Trophoblast cell (in vitro differentiated cells and primary cell): Measurements from ENCODE around the gene TEX53.

ENCODE experiments used
- DNase-seq, 2 donors: peaks; one replicate each; pipeline ENCODE4 v3.0.0-alpha.2; 2016
- H2AFZ ChIP-seq: 2 replicates; pipeline ENCODE4 v1.6.1; 2013; ENCODE audit warnings: low read length, moderate library complexity, mild to moderate bottlenecking; ENCODE audit not compliant: insufficient read depth, poor library complexity
- H2AK5ac ChIP-seq: 2 replicates; pipeline ENCODE4 v1.6.1; 2013; ENCODE audit warnings: mild to moderate bottlenecking, low read length
- H2BK120ac ChIP-seq: 2 replicates; pipeline ENCODE4 v1.6.1; 2013; ENCODE audit warnings: low read length, mild to moderate bottlenecking, moderate library complexity; ENCODE audit not compliant: insufficient read depth, poor library complexity
- H2BK12ac ChIP-seq: 2 replicates; pipeline ENCODE4 v1.6.1; 2013; ENCODE audit warnings: mild to moderate bottlenecking, low read length, moderate library complexity
- H2BK5ac ChIP-seq: 2 replicates; pipeline ENCODE4 v1.6.1; 2013; ENCODE audit warnings: low read length, low read depth, moderate library complexity, mild to moderate bottlenecking; ENCODE audit not compliant: poor library complexity
- H3K14ac ChIP-seq: 2 replicates; pipeline ENCODE4 v1.6.1; 2013; ENCODE audit warnings: mild to moderate bottlenecking, low read length
- H3K18ac ChIP-seq: 2 replicates; pipeline ENCODE4 v1.6.1; 2013; ENCODE audit warnings: mild to moderate bottlenecking, low read length
- H3K23ac ChIP-seq: 2 replicates; pipeline ENCODE4 v1.6.1; 2013; ENCODE audit warnings: low read length
- H3K27ac ChIP-seq: 2 replicates; pipeline ENCODE4 v1.5.1; 2013; ENCODE audit warnings: low read depth, mild to moderate bottlenecking, inconsistent platforms, low read length, moderate library complexity
- H3K27me3 ChIP-seq: 2 replicates; pipeline ENCODE4 v1.6.1; 2013; ENCODE audit warnings: inconsistent platforms, mild to moderate bottlenecking, low read length, moderate library complexity; ENCODE audit not compliant: insufficient read depth
- H3K36me3 ChIP-seq, 2 experiments: 1 replicate in 1 of 2; 2 replicates in 1 of 2; pipeline ENCODE4 v1.6.1; 2013; ENCODE audit warnings: low read length in 2 of 2, mild to moderate bottlenecking in 2 of 2, moderate library complexity in 1 of 2; ENCODE audit not compliant: insufficient read depth in 2 of 2, control insufficient read depth in 1 of 2
- H3K4ac ChIP-seq: 2 replicates; pipeline ENCODE4 v1.6.1; 2013; ENCODE audit warnings: low read depth, mild to moderate bottlenecking, low read length, moderate library complexity
- H3K4me1 ChIP-seq, 2 experiments: 1 replicate in 1 of 2; 2 replicates in 1 of 2; pipeline ENCODE4 v1.6.1; 2013; ENCODE audit warnings: low read length in 2 of 2, mild to moderate bottlenecking in 2 of 2, moderate library complexity in 1 of 2; ENCODE audit not compliant: insufficient read depth in 2 of 2, control insufficient read depth in 1 of 2
- H3K4me2 ChIP-seq: 2 replicates; pipeline ENCODE4 v1.6.1; 2013; ENCODE audit warnings: inconsistent platforms, mild to moderate bottlenecking, low read length, moderate library complexity
- H3K4me3 ChIP-seq: 2 replicates; pipeline ENCODE4 v1.5.1; 2013; ENCODE audit warnings: mild to moderate bottlenecking, low read depth, low read length, inconsistent platforms
- H3K79me1 ChIP-seq: one replicate; pipeline ENCODE4 v1.6.1; 2013; ENCODE audit warnings: low read length
- H3K79me2 ChIP-seq: 2 replicates; pipeline ENCODE4 v1.6.1; 2013; ENCODE audit warnings: low read length, mild to moderate bottlenecking; ENCODE audit not compliant: control insufficient read depth, insufficient read depth, poor library complexity
- H3K9ac ChIP-seq: 2 replicates; pipeline ENCODE4 v1.6.1; 2013; ENCODE audit warnings: mild to moderate bottlenecking, low read length
- H3K9me3 ChIP-seq: 2 replicates; pipeline ENCODE4 v1.6.1; 2013; ENCODE audit warnings: low read depth, mild to moderate bottlenecking, control low read depth, inconsistent platforms, low read length; ENCODE audit not compliant: insufficient read depth
- H4K12ac ChIP-seq: 2 replicates; pipeline ENCODE4 v1.6.1; 2013; ENCODE audit warnings: low read depth, mild to moderate bottlenecking, low read length, moderate library complexity
- H4K8ac ChIP-seq: 2 replicates; pipeline ENCODE4 v1.6.1; 2013; ENCODE audit warnings: low read depth, mild to moderate bottlenecking, low read length, moderate library complexity
- H4K91ac ChIP-seq: one replicate; pipeline ENCODE4 v1.6.1; 2013; ENCODE audit warnings: low read depth, mild to moderate bottlenecking, low read length, moderate library complexity
- WGBS: extraction: QIAGEN DNeasy Blood & Tissue Kit; methylation state at CpG from one replicate; pipeline ENCODE4 v1.1.7; 2013; ENCODE audit warnings: missing lambda C conversion rate; ENCODE audit not compliant: insufficient read length, insufficient coverage; ENCODE audit errors: extremely low coverage; 5-methylcytosine and 5-hydroxymethylcytosine counted together

The TEX53 gene

GRCh38 chr9:114680259-114681001 lies 22.8 kb upstream of the TEX53 start:
- Histone ChIP-seq H4K12ac (no peak overlapping the region), H3K23ac (no peak overlapping the region), H3K9me3 (no peaks in the 10 kb centered on the region), H3K9ac (no peak overlapping the region), H3K4me3 (no peak overlapping the region), H2AK5ac (peak overlapping the region; percentile 35), H3K36me3 (peaks cover 0 to 1% of the 10 kb centered on the region in 2 experiments), H3K4me2 (no peak overlapping the region), H3K14ac (no peak overlapping the region), H3K79me2 (no peaks in the 10 kb centered on the region), H4K8ac (no peak overlapping the region), H2BK5ac (no peak overlapping the region), H2BK120ac (peak overlapping the region; percentile 38), H3K18ac (no peak overlapping the region), H3K4ac (no peak overlapping the region), H3K27ac (no peak overlapping the region), H3K27me3 (no peaks in the 10 kb centered on the region), H2AFZ (no peak overlapping the region), H2BK12ac (peak overlapping the region; percentile 77), H4K91ac (peak overlapping the region; percentile 42), H3K79me1 (peaks cover 6% of the 10 kb centered on the region), H3K4me1 (peaks cover 5 to 7% of the 10 kb centered on the region in 2 experiments)
- WGBS: no CpG with 5 or more reads among the region's 8 CpGs
- no peak for DNase-seq

- Histone ChIP-seq H3K4me3 (no peak overlapping the region), H3K27ac (peak overlapping the region; percentile 97), H3K18ac (no peak overlapping the region), H3K9ac (no peak overlapping the region), H3K14ac (no peak overlapping the region), H4K91ac (peak overlapping the region; percentile 85), H4K12ac (no peak overlapping the region), H3K9me3 (no peaks in the 10 kb centered on the region), H3K23ac (no peak overlapping the region), H2BK12ac (no peak overlapping the region), H4K8ac (no peak overlapping the region), H2AFZ (no peak overlapping the region), H3K4me2 (no peak overlapping the region), H2BK5ac (peak overlapping the region; percentile 71), H3K79me1 (peaks cover 6% of the 10 kb centered on the region), H3K27me3 (no peaks in the 10 kb centered on the region), H3K4me1 (peaks cover 5 to 7% of the 10 kb centered on the region in 2 experiments), H3K79me2 (no peaks in the 10 kb centered on the region), H2AK5ac (peak overlapping the region; percentile 84), H2BK120ac (no peak overlapping the region), H3K4ac (no peak overlapping the region), H3K36me3 (peaks cover 0 to 1% of the 10 kb centered on the region in 2 experiments)
- DNase-seq: no peak
These were observed 21.2 kb upstream of the TEX53 start for GRCh38 chr9:114678795-114679194.

GRCh38 chr9:114678130-114678529 lies 20.5 kb upstream of the TEX53 start:
- H2BK12ac ChIP-seq: peak overlapping the region; percentile 97
- peak overlapping the region; percentile 82 for H2BK120ac ChIP-seq
- H3K36me3 ChIP-seq: peaks cover 0 to 1% of the 10 kb centered on the region in 2 experiments
- H2AK5ac ChIP-seq: peak overlapping the region; percentile 84
- H3K9me3 ChIP-seq: no peaks in the 10 kb centered on the region
- H3K9ac ChIP-seq: no peak overlapping the region
- no peak for DNase-seq
- no peak overlapping the region for H3K4me3 ChIP-seq
- peak overlapping the region; percentile 47 for H3K4ac ChIP-seq
- no peaks in the 10 kb centered on the region for H3K27me3 ChIP-seq
- H3K4me1 ChIP-seq: peaks cover 5 to 7% of the 10 kb centered on the region in 2 experiments
- no peak overlapping the region for H3K18ac ChIP-seq
- peak overlapping the region; percentile 97 for H3K27ac ChIP-seq
- H3K79me1 ChIP-seq: peaks cover 6% of the 10 kb centered on the region
- no CpG with 5 or more reads among the region's 3 CpGs for WGBS
- H3K23ac ChIP-seq: no peak overlapping the region
- H4K12ac ChIP-seq: no peak overlapping the region
- H2BK5ac ChIP-seq: peak overlapping the region; percentile 71
- H3K79me2 ChIP-seq: no peaks in the 10 kb centered on the region
- H4K91ac ChIP-seq: peak overlapping the region; percentile 85
- H2AFZ ChIP-seq: no peak overlapping the region
- peak overlapping the region; percentile 64 for H3K14ac ChIP-seq
- no peak overlapping the region for H3K4me2 ChIP-seq
- no peak overlapping the region for H4K8ac ChIP-seq

- H3K18ac ChIP-seq: no peak overlapping the region
- H3K36me3 ChIP-seq: peaks cover 0 to 1% of the 10 kb centered on the region in 2 experiments
- H3K4me1 ChIP-seq: peaks cover 5 to 7% of the 10 kb centered on the region in 2 experiments
- H2BK12ac ChIP-seq: no peak overlapping the region
- no peaks in the 10 kb centered on the region for H3K27me3 ChIP-seq
- H3K9ac ChIP-seq: no peak overlapping the region
- no peak overlapping the region for H2BK120ac ChIP-seq
- no peak overlapping the region for H3K23ac ChIP-seq
- H4K91ac ChIP-seq: no peak overlapping the region
- no peak overlapping the region for H3K4ac ChIP-seq
- peaks cover 6% of the 10 kb centered on the region for H3K79me1 ChIP-seq
- H2BK5ac ChIP-seq: peak overlapping the region; percentile 65
- H2AFZ ChIP-seq: no peak overlapping the region
- H3K79me2 ChIP-seq: no peaks in the 10 kb centered on the region
- H3K14ac ChIP-seq: no peak overlapping the region
- no peaks in the 10 kb centered on the region for H3K9me3 ChIP-seq
- DNase-seq: peak; percentile 84 to 89
- H3K4me2 ChIP-seq: no peak overlapping the region
- no peak overlapping the region for H3K4me3 ChIP-seq
- peak overlapping the region; percentile 97 for H3K27ac ChIP-seq
- H4K8ac ChIP-seq: no peak overlapping the region
- H4K12ac ChIP-seq: no peak overlapping the region
- H2AK5ac ChIP-seq: no peak overlapping the region
- whole genome bisulfite sequencing: no CpG with 5 or more reads among the region's 3 CpGs
These were observed 19.8 kb upstream of the TEX53 start for GRCh38 chr9:114677418-114677817.
